HG03342 (cell line): ENCODE data around the gene RBBP6.

Experiments used
- ATAC-seq: cut with Tn5 transposase; IDR thresholded peaks from one replicate; pipeline ENCODE4 v1.9.1; 2021; ENCODE audit warnings: mild to moderate bottlenecking, moderate library complexity; ENCODE audit not compliant: unreplicated experiment

RBBP6 gene

DNA sequence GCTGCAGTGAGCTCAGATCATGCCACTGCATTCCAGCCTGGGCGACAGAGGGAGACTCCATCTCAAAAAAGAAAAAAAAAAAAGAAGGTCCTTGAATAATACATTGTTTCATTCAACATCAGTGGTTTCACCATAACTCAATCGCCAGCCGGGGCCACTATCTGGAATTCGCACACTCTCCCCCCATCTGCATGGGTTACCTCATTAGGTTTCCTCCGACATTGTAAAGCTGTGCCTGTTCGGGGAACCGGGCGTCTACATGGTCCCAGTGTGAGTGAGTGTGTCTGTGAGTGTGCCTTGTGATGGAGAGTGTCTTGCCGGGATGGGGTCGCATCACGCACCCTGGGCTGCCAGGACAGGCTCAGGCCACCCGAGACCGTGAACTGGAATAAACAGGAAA lies 16.6 kb upstream of the RBBP6 start:
- no peak for ATAC-seq

DNA sequence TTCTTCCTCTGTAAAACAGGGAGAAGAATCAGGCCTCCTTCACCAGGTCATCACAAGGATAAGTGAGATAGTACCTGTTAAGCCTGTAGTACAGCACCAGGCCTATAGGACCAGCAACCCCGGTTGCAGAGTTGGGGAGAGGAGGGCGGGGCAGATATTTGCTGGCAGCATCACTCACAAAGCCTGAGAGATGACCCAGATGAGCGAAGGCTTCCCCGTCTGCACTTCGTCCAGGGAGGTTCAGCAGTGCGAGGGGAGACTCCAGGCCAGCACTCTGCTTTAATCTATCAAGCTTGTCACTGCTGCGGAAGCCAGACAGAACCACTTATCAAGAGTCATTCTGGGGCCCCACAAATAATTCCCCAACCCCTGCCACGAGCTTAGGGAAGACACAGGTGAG lies 15.8 kb upstream of the RBBP6 start:
- no peak for ATAC-seq

DNA sequence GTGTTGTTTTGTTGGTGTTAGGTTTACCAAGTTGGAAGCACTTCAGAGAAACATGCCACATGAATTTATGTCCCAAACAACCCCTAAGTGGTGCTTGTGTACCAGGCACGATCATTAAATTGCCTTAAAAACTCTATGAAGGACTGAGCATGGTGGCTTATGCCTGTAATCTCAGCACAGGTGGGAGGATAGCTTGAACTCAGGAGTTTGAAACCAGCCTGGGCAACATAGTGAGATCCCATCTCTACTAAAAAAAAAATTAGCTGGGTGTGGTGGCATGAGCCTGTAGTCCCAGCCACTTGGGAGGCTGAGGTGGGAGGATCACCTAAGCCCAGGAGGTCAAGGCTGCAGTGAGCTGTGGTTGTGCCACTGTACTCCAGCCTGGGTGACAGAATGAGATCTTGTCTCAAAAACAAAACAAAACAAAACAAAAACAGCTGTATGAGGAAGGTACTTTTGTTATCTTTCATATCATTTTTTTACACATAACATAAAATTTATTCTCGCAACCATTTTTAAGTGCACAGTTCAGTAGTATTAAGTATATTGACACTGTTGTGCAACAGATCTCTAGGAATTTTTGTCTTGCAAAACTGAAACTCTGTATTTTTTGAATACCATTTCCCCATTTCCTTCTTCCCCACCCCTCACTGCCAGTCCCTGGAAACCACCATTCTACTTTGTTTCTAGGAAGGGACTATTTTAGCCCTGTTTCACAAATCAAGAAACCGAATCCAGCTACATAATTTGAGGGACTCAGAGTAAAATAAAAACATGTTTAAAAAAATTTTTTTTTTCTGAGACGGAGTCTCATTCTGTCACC lies 14.3 kb upstream of the RBBP6 start:
- ATAC-seq, result no peak

DNA sequence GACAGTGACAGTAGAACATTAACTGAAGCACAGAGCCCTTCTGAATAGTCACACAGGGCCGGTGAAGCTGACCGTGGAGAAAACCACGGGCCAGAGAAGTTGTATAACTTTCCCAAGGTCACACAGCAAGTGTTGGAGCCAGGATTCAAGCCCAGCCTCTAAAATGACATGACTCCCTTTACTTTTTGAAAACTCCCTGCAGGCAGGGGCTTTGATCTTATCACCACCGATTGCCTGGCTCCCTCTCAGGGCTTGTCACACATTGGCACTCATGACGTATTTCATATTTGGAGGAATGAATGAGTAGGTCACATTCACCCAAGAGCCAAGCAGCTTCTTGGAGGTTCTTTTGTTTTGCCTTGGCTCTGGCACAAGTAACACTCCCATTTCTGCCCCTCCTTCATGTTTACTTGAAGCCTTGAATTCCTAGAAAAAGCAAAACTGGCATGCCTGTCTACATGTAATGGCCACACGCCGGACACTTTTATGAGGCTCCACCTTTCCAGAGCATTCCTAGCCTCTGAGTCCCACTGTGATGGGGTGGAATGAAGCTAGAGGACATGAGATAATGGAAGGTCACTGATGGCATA lies 13.3 kb upstream of the RBBP6 start:
- no peak for ATAC-seq

DNA sequence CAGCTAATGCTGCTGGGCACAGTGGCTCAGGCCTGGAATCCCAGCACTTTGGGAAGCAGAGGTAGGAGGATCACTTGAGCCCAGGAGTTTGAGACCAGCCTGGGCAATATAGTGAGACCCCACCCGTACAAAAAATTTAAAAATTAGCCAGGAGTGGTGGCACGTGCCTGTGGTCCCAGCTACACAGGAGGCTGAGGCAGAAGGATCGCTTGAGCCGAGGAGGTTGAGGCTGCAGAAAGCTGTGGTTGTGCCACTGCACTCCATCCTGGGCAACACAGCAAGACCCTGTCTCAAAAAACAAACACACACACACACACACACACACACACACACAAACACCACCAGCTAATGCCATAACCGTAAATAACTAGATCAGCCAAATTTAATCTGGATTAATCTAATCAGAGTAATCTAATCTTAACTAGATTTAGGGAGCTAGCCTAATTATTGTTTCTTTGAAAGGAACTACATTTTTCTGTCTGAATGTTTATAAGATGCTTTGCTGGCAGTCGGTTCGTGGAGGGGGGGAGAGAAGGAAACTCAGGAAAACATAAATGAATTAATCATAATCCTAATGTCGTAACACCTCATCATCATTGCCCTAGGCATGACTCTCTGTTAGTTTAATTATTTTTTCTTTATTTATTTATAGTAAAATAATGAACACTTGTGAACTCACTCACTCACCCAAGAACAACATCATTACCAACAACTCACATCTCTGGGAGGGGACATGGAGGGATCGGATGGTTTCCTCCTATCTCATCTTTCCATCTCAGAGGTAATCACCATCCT lies 12.5 kb upstream of the RBBP6 start:
- ATAC-seq, result no peak

DNA sequence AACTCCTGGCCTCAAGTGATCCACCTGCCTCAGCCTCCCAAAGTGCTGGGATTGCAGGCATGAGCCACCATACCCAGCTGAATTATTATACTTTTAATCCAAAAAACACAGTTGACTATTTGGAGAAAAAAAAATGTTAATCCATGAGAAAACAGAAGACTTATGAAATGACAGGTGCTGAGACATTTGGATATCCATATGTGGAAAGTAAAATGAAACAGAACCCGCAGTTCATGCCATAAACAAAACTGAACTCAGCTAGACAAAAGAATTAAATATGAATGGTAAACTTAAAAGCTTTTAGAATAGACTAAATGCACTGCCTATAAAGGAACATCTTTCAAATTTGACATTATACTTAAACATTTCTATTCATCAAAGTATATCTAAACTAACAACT lies 8.2 kb upstream of the RBBP6 start:
- no peak for ATAC-seq

DNA sequence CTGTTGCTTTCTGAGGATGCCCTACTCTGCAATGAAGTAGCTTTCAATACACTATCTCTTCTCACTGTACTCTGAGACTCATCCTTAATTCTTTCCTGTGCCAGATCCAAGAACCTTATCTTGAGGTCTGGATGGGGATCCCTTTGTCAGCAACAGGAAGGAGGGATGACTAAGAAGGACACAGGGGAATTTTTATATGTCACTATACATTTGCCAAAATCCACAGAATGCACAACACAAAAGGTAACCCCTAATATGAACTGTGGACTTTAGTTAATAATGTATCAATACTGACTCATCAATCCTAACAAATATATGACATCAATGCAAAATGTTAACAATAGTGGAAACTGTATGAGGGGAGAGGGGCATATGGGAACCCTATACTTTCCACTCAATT lies 4.7 kb upstream of the RBBP6 start:
- ATAC-seq, result no peak

DNA sequence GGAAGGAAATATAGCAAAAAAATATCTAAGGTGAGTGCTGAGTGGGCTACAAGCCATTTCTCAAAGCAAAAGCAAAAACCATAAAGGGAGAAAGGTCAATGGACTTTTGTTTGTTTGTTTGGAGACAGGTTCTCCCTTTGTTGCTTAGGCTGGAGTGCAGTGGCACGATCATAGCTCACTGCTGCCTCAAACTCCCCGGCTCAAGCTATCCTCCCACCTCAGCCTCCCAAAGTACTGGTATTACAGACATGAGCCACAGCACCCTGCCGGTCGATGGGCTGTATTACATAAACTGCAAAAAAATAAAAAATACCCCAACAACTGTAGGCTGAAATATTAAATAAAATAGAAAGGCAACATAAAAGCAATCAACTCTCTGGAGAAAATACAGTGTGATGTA lies 3.5 kb upstream of the RBBP6 start:
- ATAC-seq, result no peak

DNA sequence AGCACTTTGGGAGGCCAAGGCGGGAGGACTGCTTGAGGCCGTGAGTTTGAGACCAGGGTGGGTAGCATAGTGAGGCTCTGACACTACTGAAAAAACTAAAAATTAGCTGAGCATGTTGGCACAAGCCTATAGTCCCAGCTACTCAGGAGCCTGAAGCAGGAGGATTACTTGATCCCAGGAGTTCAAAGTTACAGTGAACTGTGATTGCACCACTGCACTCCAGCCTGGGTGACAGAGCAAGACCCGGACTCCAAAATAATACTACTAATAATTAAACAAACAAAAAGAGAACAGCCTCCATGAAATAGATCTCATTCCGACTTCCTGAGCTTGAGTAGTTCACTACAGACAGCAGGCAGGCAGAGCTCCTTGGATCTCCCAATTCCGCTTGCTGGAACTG lies 2.7 kb upstream of the RBBP6 start:
- ATAC-seq, result no peak

DNA sequence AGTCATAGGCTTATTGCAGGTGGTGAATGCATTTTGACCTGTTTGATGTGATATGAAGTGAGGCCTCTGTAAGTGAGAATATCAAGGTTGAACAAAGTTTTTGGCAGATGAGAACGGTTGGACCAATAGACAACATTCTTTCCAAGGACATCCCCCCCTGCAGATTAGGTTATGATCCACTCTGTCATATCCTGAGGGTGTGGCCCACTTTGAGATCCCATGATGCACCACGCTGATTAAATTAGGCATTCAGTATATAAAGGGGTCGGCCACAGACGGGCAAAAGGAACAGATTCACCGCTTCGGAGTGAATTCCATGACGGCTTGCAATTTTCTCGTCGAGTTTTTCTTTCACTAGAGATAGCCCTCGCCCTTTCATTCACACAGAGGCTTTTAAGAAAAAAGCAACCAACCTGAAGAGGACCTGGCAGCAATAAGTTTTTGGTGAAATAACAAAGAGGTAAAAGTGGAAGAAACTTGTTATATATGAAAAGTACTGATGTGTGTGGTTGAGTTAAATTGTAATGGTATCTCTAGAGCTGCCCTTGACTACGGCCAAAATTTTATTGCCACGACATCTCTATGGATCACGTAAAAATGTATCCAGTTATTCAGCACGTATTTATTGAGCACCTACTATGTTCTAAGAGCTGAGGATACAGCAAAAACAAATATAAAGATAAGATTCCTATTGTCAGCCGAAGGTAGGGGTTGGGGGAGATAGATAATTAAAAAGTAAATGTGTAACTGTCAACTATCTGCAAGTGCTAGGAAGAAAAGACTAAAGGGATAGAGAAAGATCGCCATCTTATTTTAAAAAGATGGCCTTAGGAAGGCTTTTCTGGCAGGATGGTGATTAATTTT lies 1.7 kb upstream of the RBBP6 start:
- no peak for ATAC-seq

DNA sequence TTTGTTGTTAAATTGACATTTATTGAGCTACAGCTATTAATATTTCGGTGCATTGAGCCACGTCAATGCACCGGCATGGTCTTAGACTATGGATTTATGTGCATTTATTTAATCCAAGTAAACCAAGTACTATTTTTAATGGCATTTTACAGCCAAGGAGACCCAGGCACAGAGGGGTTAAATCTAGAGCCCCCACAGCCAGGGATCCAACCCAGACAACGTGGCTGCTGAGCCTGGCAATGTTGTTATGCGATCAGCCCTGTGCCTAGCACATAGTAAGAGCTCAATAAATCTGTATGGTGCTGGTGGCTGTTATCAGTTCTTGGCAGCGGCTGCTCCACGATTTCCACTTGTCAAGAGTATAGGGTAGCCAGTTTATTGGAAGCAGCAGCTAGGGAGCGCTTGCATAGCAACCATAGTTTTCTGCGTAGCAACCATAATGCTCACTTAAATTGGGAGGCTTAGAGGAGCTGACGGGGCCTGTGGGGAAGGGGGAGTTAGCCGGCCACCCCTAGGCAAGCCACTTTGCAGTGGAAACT lies 541 bp upstream of the RBBP6 start:
- no peak for ATAC-seq

DNA sequence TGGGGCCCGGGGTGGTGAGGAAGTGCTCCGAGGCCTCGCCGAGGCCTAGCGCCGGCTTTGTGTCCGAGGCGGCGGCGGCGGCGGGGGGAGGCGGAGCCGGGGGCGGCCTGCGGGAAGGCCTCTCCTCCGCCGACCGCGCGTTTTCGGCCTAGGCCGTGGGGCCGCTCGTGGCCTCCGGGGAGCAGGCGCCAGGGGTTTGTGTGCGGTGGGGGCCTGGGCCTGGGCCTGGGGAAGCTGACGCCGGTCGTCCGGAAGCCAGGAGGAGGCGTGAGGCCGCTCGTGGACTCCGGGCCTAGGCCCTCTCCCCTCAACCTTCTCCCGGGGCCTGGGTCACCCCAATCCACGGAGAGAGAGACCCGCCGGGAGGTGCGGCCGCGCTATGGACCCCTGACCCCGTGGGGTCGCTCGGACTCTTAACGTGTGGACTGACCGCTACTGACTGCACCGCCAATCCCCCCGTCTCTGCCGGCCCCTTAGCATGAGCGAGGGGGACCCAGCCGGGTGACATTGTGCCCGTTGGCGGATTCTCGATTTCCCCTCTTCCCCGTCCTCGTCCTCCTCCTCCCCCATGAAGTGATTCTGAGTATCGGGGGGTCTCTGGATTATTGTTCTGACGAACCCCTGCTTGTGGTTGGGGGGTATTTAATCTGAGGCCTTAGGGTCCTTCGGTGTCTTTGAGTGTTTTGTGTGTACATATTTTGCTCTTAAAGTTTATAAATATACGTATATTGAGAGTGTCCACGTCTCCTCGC lies 660 bp downstream of the RBBP6 start:
- ATAC-seq, result peak; percentile 20

DNA sequence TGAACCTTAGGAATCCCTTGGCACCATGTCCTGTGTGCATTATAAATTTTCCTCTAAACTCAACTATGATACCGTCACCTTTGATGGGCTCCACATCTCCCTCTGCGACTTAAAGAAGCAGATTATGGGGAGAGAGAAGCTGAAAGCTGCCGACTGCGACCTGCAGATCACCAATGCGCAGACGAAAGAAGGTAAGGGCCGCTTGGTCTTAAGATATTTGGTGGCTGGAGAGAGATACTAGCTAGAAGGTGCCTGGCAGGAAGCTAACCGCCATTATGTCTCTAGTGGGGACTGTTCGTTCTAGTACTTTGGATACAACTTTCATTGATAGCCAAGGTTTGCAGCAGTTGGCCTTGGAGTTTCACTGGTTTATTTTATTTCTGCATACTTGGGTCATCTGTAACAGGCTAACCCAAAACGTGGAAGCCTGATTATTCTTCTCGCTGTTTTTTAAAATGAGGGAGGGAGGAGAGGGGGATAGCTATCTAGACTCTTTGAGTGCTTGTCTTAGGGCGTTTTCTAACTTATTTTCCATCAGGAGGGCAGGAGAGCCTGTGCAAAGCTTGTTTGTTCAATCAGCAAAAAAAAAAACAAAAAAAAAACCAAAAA lies 1.3 kb downstream of the RBBP6 start:
- ATAC-seq, result no peak

DNA sequence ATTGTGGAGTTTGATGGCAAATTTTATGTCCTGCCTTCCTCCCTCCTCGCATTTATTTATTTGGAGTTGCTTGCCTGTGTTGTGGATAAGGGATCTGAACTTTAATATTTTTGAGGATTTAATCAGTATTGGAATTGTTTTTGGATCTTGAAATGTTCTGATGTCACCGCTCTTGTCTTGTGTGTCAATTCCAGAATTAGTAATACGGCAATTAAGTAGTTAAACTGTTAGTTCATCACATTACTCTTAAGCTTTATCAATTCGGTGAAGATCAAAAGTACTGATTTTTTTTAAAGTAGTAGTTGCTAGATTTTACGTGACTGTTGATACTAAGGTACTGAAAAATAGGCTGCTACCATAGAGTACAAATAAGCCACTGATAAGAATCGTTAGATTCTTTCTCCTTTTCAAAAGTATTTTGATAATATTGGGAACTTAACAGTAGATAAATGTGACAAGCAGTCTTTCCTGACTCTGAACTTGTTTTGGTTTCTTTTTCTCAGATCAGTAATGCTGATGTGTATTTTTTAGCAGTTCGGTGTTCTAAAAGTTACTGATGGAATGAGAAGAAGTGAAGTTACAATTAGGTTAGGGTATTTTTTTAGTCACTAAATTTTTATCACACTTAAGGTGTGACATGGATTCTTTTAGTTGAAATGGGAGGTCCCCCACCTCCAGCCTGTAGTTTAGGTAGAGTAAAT lies 2.0 kb downstream of the RBBP6 start:
- no peak for ATAC-seq

DNA sequence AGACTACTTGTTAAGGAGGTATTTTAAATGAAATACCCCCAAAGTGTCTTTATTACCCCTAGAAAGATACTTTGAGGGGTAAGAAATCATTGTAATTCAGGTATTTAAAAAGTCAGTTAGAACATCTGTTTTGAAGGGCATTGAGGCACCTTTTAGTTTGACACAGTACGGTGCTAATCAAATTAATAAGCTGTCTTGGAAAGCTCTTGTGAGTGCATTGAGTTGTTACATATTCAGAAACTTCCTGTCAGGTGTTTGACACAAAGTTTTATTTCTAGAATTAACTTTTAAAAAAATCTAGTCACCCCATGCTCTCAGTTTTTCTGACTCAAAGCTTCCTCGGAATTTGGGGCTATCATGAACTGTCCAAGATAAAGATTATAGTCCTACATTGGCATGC lies 4.6 kb downstream of the RBBP6 start:
- no peak for ATAC-seq

DNA sequence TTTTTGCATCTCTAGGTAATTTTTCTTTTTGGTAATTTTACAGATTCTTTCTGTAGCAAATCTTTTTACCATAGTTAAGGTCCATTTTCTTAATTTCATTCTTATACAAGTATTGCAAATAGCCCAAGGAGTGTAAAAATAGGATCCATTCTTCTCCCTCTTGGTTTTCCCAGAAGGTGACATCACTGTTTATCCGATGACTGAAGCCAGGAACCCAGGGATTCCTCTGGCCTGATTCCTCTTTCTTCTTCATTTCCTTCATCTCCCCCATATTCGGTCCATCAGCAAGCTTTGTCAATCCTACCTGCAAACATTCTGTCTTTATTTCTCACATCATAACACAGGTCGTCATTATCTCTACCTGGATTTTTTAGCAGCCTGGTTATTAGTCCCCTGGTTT lies 5.3 kb downstream of the RBBP6 start:
- ATAC-seq, result no peak

DNA sequence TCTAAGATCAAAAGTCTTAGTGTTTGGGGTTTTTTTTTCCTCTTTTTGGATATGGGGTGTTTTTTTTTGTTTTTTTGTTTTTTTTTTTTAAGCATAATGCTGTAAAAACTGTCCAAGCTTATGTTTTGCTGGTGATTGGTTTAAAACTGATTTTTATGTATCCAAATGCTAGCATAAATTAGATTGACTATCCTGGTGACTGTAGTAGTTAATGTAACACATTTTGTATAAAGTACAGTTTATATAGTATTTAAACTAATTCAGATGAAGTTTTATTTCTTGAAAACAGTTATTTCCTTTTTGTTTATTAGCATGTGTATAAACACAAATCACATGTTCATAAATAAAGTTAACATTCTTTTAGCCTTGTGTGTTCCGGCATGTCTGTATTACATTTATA lies 10.9 kb downstream of the RBBP6 start:
- no peak for ATAC-seq

DNA sequence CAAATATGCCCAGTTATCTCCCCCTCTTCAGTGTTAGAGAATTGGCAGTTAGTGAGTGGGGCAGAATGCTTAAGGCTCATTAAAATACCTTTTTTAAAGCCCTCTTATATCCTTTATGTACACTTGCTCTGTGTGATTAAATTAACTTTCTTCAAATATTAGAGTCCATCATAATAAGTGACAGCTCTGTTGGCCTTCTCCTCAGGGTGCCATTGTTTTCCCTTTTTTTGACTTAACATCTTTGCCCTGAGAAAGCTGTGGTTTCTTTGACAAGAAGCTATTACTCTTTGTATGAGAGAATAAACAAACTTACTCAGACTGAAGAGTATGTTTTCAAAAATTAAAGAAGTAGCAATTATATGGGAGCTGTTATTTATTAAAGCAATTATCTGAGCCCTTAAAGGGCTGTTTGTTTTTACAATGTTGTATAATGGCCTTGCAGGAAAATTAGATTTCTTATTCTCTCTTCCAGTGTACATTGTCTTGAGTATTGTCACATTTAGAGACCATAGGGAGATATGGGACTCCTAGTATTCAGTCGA lies 13.4 kb downstream of the RBBP6 start:
- ATAC-seq, result no peak

DNA sequence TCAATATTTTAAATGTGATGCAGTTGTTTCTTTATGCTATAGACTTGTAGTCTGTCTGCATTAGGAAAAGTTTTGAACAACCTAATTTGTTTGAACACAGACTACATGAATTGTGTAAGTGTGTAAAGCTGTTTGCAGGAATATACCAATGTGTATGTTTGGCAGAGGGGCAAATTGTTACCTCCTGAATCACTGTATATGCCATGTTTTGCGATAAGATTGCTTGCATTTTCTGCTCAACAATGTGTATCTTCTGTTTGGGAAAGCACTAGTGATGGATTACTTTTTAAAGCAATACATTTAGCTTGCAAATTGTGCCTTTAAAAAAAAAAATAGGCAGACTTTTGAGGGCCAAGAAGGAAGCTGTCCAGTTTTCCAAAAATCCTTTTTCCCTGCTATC lies 14.6 kb downstream of the RBBP6 start:
- no peak for ATAC-seq
